GM19397 (cell line): Measurements from ENCODE around the gene NELFCD.
"Not testable (repeated sequence)": the region's sequence is repeated elsewhere in the genome, so short reads cannot be mapped to it uniquely, and the experiment has no call there.

Experiments used
- ATAC-seq: cut with Tn5 transposase; IDR thresholded peaks from one replicate; pipeline ENCODE4 v1.9.1; 2021; ENCODE audit warnings: mild to moderate bottlenecking, moderate library complexity; ENCODE audit not compliant: unreplicated experiment

Gene NELFCD, protein sequence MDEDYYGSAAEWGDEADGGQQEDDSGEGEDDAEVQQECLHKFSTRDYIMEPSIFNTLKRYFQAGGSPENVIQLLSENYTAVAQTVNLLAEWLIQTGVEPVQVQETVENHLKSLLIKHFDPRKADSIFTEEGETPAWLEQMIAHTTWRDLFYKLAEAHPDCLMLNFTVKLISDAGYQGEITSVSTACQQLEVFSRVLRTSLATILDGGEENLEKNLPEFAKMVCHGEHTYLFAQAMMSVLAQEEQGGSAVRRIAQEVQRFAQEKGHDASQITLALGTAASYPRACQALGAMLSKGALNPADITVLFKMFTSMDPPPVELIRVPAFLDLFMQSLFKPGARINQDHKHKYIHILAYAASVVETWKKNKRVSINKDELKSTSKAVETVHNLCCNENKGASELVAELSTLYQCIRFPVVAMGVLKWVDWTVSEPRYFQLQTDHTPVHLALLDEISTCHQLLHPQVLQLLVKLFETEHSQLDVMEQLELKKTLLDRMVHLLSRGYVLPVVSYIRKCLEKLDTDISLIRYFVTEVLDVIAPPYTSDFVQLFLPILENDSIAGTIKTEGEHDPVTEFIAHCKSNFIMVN

DNA sequence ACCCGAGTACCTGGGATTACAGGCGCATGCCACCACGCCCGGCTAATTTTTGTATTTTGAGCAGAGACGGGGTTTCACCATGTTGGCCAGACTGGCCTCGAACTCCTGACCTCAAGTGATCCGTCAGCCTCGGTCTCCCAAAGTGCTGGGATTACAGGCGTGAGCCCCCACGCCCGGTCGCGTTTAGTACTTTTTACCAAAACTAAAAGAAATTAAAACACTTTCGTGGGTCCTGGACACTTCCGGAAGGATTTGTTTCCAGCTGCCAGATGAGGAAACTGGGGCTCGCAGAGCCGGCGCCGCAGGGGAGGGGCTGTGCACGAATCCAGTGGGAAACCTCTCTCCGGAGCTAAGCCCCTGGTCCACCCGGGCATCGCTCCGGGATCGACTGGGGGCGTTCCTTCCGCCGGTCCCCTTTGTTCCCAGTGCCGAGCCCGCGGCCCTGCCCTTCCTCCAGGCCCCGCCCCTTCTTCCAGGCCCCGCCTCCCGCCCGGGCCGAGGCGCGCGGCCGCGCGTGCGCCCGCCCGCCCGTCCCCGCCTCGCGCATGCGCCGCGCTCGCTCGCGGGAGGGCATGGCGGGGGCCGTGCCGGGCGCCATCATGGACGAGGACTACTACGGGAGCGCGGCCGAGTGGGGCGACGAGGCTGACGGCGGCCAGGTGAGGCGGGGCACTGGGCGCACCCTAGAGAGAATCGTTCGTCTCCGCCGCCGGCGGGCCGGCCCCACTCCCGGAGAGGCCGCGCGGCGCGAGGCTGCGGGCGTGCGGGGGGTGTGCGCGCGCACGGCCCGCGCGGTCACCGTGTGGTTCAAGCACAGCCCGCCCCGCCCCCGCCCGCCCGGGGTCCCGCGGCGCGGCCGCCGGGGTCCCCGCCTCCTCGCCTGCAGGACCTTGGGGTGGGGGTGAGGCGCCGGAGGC lies at the start of gene NELFCD:
Gene NELFCD (plus strand): TSS at position 546 of the 917 bp plus-strand sequence. CDS start 54 bp downstream, at position 600.
- ATAC-seq: peak; percentile 83

DNA sequence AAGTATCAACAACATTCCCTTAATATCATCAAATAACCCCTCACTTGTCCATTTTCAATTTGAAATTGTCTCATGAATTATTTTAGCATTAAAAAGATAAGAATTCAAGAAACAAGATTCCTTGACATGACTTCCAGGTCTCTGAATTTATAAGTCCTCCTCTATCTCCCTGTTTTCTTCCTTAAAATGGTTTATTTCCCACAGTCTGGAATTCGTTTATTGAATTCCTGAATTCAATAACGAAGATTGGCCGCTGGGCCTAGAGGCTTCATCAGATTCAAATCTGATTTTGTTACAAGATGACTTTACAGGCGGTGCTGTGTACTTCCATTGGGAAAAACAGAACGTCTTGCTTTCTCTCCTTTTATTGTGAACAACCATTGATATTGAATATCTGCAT lies 48.9 kb upstream of the NELFCD start:
- ATAC-seq: no peak

DNA sequence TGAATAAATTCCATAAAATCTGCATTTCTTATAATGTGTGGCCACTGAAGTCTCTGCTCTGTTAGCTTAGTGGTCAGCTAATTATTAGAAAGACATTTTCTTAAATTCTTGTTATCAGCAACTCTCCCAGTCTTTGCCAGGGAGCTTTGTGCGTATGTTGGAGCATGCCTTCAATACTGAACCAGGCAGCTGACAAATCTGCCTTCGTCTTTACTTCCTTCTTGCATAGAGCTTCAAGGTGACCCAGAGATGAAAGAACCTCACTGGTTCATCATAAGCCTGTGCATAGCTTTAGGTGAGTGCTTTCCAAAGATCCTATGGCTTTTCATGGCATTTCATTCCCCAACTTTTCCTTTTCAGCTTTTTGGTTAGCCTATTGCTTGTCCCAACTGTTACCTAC lies 43.0 kb upstream of the NELFCD start:
- ATAC-seq: no peak

DNA sequence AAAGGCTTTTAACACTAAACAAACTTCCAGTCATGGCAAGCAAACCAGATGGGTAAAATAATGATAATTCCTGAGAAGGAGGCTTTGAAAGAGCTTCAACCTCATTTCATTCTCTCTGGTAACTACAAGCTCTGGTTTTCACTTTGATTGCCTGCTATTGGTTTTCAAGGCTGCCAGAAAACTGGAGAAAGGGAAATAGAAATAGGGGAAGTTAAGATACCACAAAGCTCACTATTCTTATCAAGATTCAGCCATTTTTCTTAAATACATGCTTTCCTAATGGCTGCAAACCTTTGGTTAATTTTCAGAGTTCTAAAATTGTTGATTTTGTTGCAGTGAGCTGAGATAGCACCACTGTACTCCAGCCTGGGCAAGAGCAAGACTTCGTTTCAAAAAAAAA lies 42.5 kb upstream of the NELFCD start:
- no peak for ATAC-seq

DNA sequence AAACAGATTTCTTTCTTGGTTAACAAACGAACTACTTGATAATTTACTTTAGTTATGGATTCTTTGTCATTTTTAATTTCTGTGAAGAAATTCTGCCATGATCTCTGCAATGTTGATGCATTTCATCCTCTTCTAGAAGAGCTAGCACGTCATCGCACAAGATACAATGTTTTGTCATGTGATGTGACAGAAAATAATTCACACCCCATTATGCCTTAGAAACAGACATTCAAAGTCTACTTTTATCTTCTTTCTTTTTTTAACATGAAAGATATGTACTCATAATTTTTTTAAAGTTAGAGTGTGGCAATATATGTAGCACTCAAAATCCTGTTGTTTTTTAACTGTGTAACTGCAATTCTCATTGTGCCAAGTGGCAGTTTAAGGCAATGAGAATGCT lies 39.6 kb upstream of the NELFCD start:
- no peak for ATAC-seq

DNA sequence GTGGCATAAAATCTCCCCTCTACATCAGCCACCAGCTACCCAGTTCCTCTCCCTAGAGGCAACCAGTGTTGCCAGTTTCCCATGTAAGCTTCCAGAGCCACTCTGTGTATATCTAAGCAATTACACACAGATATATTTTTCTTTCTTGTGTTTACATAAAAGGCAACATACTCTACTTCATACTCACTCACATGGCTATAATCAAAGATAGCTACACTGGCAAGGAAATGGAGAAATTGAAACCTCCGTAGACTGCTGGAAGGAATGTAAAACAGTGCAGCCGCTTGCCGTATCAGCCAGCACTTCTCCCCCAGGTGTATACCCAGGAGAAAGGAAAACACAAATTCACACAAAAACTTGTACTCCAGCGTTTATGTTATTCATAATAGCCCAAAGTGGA lies 38.5 kb upstream of the NELFCD start:
- no peak for ATAC-seq

DNA sequence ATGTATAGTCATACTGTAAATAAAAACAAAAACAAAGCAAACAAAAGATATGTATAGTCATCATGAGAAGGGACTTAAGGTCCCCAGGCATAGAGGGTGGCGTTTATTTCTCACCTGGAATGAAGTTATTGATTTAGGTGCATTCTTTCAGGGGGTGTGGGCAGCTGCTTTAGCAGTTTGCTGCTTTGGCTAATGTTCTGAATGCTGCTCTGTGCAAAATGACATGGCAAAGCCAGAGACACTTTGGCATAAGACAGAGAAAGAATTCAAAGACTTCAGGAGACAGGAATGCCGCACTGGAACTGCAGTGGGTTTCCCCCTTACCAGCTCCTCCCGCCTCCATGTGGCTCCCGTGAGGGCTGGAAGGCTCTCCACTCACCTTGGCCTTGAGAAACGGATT lies 36.4 kb upstream of the NELFCD start:
- no peak for ATAC-seq

DNA sequence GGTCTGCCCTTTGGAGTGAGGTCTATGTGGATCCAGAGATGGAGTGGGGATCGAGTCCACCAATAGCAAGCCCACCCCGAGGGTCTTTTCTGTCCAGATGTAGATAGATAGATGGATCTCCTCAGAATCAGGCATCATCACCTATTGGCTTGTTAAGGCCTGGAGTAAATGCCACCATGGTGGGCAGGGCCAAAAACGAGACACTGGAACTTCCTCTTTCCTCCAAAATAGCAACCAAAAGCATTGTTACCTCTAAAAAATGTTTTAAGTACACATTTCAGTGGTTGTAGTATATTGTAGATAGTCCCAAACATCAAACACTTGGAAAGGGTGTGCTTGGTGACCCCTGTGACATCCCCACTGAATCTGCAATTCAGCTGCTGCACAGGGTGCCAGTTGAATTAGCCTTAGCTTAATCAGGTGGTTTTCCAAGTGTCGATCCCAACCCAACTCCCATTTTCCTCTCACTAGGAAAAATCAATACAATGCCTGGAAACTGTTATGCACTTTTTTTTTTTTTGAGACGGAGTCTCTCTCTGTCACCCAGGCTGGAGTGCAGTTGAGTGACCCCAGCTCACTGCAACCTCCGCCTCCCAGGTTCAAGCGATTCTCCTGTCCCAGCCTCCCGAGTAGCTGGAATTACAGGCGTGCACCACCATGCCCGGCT lies 35.0 kb upstream of the NELFCD start:
- no peak for ATAC-seq

DNA sequence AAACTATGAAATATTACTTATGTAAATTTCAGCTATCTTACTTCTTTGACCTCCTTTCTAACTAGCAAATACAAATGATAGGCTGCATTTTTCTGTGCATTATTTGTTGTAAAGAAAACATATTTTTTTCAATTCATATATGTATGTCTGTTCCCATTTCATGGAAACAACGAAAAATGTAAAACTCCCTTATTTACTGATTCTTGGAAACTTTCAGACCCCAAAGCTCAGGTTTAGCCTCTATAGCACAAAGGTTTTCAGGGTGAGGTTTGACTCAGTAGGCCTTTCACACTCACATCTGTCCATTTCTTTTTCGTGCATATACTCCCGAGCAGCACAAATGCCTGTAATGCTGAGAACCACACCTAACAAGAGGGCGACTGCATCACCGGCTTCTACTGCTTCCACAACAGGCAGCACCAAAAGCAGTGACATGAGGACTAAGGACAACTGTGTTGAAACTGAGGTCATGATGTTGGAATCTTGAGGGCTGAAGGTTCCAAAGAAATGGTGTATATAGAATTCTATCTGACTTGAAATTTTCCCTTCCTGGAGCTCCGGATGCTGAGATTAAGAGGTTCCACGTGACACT lies 33.2 kb upstream of the NELFCD start:
- not testable (repeated sequence) for ATAC-seq

DNA sequence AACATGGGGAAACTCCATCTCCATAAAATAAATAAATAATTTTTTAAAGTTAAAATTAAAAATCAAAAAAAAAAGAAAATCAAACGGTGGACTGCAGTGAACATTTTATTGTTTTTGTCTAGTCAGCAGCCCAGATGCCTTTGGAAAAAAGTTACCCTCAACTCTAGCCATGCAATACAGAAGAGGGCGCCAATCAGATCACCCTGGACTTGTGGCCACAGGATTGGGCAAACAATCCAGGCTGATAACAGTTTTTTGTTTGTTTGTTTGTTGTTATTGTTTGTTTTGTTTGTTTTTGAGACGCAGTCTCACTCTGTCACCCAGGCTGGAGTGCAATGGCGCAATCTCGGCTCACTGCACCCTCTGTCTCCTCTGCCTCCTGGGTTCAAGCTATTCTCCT lies 30.5 kb upstream of the NELFCD start:
- no peak for ATAC-seq

DNA sequence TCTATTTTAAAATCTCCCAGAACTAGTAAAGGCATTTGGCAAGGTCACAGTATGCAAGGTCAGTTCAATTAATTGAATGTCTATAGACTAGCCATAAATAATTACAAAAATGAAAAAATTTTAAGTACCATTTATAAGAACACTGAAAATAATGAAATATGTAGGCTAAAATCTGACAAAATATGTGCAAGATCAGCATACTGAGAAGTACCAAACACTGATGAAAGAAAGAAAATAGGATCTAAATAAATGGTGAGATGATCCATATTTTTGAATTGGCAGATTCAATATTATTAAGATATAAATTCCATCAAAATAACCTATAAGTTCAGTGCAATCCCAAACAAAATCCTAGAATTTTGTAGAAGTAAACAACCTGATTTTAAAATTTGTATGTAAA lies 28.0 kb upstream of the NELFCD start:
- no peak for ATAC-seq

DNA sequence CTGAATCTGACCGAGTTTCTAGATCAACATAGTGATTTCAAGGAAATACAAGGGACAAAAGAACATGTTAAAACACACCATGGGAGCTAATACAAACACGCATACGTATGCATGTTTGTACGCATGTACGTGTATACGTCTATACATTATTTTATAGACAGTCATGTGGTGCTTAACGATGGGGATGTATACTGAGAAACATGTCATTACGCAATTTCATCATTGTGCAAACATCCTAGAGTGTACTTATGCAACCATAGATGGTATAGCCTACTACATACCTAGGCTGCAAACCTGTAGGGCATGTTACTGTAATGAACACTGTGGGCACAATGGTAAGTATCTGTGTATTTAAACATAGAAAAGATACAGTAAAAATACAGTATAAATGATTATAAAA lies 25.0 kb upstream of the NELFCD start:
- no peak for ATAC-seq

DNA sequence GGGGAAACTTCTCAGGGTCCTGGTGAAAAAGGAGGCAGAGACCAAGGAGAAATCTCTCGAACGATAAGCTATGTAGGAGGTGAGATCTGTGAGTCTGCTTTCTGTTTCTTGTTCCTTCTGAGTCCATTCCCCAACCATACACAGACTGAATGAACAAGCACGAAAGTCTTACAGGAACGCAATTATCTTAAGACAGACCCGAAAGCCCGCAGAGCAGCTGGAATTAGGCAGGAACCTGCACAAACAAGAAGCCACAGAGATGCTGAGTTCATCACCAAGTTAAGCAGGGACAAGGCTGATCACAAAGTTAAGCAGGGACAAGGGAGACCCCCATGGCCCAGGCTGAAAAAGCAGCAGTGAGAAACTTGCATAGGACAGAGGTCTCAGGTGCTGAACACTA lies 21.4 kb upstream of the NELFCD start:
- no peak for ATAC-seq

DNA sequence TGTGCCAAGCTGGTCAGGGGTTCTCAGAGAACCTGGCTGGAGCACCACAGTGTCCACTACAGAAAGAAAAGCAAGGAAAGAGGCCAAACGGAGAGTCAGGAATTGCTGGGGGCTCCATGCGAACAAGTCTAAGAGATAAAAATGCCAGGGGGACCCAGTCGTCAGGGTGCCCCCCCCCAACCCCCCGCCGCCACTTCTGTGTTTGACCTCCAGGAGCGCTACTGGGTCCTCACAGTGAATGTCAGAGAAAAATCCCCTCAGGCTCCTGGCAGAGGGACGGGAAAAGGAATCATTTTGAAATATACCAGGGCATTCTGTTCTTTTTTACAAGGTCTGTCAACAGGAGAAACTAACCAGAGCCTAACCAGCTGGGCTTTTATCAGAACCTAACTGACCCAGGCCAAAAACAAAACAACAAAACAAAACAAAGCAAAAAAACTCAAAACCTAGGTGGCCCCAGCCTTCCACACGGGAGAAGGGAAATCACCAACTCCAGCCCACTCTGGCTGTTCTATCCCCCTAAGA lies 17.9 kb upstream of the NELFCD start:
- ATAC-seq: no peak

DNA sequence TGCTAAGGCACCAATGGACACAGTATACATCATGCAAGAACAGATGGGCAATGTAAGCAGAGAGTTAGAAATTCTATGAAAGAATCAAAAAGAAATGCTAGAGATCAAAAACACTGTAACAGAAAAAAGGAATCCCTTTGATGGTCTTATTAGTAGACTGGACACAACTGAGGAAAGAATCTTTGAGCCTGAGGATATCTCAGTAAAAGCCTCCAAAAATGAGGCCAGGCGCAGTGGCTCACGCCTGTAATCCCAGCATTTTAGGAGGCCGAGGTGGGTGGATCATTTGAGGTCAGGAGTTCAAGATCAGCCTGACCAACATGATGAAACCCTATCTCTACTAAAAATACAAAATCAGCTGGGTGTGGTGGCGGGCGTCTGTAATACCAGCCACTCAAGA lies 17.1 kb upstream of the NELFCD start:
- ATAC-seq: not testable (repeated sequence)

DNA sequence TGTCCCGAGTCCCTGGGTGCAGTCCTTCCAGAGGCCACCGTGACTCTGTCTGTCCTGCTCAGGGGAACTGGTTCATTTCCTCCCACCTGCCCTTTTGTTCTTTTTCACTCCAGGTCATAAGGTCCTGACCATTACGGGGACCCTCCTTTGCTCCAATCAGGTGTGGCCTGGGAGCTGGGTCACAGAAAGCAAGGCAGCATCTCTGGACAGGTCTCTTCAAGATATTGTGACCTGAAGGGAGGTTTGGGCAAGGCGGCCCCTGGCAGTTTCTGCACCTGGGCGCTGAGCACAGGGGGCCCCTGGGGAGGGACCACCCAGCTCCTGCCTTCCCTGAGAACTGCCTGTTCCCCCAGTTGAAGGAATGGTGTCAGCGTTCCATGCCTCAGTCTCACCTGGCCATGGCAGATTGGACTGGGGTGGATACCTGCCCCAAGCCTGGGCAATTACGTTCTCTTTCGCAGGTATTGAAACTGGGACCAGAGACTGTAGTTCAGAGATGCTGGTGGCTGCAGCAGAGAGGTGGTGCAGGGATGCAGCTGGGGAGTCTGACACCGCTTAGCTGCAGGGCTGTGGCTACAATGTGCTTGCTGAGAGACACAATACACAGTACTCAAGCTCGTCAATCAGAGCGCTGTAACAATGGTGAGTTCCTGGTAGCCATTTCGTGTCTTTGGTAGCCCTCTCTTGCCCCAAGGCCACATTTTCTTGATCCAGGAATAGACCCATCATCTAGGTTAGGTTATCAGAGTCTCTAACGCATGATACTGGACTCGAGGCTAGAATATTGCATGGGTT lies 15.6 kb upstream of the NELFCD start:
- no peak for ATAC-seq

DNA sequence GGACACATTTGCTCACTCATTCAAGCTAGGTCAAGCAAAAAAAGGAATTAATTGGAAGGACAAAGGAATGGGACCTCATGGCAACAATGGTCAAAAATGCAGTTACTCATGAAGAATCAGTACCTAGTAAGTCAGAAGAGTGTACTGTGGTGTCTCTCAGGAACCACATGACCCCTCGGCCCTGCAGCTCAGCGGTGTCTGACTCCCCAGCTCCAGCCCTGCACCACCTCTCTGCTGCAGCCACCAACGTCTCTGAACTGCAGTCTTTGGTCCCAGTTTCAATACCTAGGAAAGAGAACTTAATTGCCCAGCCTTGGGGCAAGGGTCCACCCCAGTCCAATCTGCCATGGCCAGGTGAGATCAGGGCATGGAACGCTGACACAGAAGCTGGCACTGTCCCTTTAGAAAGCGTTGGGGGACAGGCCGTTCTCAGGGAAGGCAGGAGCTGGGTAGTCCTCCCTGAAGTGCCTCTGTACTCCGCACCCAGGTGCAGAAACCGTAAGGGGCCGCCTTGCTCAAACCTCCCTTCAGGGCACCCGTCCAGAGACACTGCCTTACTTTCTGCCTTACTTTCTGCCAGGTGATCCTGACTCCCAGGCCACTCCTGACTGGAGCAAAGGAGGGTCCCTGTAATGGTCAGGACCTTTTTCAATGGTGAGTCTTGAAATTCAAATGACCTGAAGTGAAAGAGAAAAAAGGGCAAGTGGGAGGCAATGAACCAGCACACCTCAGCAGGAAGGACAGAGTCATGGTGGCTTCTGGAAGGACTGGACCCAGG lies 13.2 kb upstream of the NELFCD start:
- ATAC-seq: no peak

DNA sequence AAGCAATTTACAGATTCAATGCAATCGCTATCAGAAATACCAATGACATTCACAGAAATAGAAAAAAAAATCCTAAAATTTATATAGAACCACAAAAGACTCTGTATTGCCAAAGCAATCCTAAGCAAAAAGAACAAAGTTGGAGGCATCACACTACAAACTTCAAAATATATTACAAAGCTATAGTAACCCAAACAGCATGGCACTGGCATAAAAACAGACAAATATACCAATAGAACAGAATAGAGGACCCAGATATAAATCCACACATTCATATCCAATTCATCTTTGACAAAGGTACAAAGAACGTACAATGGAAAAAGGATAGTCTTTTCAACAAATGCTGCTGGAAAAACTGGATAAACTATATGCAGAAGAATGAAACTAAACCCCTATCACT lies 11.6 kb upstream of the NELFCD start:
- ATAC-seq: no peak

DNA sequence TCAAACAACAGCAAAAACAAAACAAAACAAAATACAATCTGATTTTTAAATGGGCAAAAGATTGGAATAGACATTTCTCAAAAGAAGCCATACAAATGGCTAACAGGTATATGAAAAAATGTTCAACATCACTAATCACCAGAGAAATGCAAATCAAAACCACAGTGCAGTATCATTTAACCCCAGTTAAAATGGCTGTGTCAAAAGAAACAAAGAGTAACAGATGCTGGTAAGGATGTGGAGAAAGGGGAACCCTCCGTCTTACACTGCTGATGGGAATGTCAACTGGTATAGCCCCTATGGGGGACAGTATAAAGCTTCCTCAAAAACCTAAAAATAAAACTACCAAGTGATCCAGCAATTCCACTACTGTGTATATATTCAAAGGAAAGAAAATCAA lies 10.9 kb upstream of the NELFCD start:
- ATAC-seq: no peak
